SIG-M5 treated with dmso at 0.1 percent for 504 hours (cell line): ENCODE data around the gene SIGLEC12.
"Not testable (repeated sequence)": the region's sequence is repeated elsewhere in the genome, so short reads cannot be mapped to it uniquely, and the experiment has no call there.

Source experiments
- DNase-seq: peaks from one replicate; lab custom pipeline; 2025; ENCODE audit not compliant: unreplicated experiment; lab: John Stamatoyannopoulos, UW

The SIGLEC12 gene

GRCh38 chr19:51485960-51486660 is 15.5 kb downstream of the SIGLEC12 start:
- DNase-seq, result no peak

- no peak for DNase-seq
Measured at GRCh38 chr19:51480590-51480989, 21.0 kb downstream of the SIGLEC12 start.

- DNase-seq, result no peak
Measured at GRCh38 chr19:51479531-51480331, 21.9 kb downstream of the SIGLEC12 start.

GRCh38 chr19:51478381-51479234 is 23.0 kb downstream of the SIGLEC12 start, which contains the start of gene CEACAM18:
Gene CEACAM18 (plus strand): TSS chr19:51478539.
- no peak for DNase-seq

- no peak for DNase-seq
Measured at GRCh38 chr19:51477344-51477743, 24.3 kb downstream of the SIGLEC12 start.

GRCh38 chr19:51476164-51476563 is 25.4 kb downstream of the SIGLEC12 start:
- DNase-seq, result no peak

- peak; percentile 67 for DNase-seq
Measured at GRCh38 chr19:51473009-51473707, 28.4 kb downstream of the SIGLEC12 start.

GRCh38 chr19:51472607-51473006 is 29.0 kb downstream of the SIGLEC12 start:
- no peak for DNase-seq

- DNase-seq, result no peak
Measured at GRCh38 chr19:51471527-51471926, 30.1 kb downstream of the SIGLEC12 start.

- no peak for DNase-seq
Measured at GRCh38 chr19:51470966-51471365, 30.6 kb downstream of the SIGLEC12 start.

- no peak for DNase-seq
Measured at GRCh38 chr19:51469629-51470028, 32.0 kb downstream of the SIGLEC12 start.

GRCh38 chr19:51469162-51469561 is 32.4 kb downstream of the SIGLEC12 start:
- DNase-seq, result no peak

- no peak for DNase-seq
Measured at GRCh38 chr19:51468545-51468920, 33.1 kb downstream of the SIGLEC12 start.

- no peak for DNase-seq
Measured at GRCh38 chr19:51467864-51468544, 33.6 kb downstream of the SIGLEC12 start.

GRCh38 chr19:51466723-51467122 is 34.9 kb downstream of the SIGLEC12 start:
- no peak for DNase-seq

- DNase-seq, result not testable (repeated sequence)
Measured at GRCh38 chr19:51463976-51464581, 37.5 kb downstream of the SIGLEC12 start.

- no peak for DNase-seq
Measured at GRCh38 chr19:51462681-51463080, 38.9 kb downstream of the SIGLEC12 start.

- DNase-seq, result no peak
Measured at GRCh38 chr19:51462276-51462675, 39.3 kb downstream of the SIGLEC12 start.

GRCh38 chr19:51461723-51462161 is 39.9 kb downstream of the SIGLEC12 start:
- DNase-seq, result no peak
